ENCODE results near the gene UBAC2. TPM values are rescaled to one million over a fixed set of nuclear protein-coding genes. Genes with fewer than 3 reads are reported as not detected.

UBAC2 gene
- polyA plus RNA-seq, 2 donors, result 63.0 to 70.1 TPM

DNA sequence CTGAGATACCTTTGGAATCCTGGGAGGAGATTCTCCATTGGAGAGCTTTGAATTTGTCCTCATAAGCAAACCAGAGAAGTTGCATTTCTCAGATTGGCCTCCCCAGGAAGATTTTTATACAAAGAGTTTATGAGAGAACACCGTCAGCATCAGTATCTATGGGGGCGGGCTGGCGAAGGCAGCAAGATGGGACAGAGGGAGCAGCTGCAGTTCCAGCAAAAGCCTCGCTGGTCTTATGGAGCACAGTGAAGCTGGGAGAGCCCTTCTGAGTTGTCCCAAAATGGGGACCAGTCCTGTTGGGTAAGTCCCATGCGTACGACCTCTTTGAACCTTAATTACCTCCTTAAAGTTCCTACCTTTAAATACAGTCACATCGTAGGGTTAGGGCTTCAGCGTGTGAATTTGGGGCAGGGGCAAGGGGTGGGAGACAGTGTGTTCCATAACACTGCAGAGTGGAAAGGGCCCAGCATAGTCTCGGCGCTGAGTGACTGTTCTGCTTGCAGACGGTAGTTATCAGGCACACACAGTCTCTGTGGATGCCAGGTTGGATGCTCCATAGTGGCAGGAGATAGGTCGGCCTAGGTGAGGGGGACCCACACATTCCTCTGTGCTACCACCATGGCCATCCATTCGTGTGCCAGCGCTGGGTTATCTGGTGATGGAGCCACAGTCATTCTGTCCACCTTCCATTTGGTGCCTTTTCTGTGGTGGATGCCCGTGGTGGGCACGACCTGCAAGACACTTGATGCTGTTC is 141.5 kb downstream of the UBAC2 start:
- Histone ChIP-seq H3K27me3 (ENCODE audit: control insufficient read depth in 1 of 2, insufficient read depth in 2 of 2, low read length in 2 of 2) (no peaks in the 10 kb centered on the region), H3K27ac (ENCODE audit: low read depth in 2 of 2, low read length in 1 of 2) (no peak overlapping the region), H3K4me1 (ENCODE audit: control insufficient read depth in 2 of 2, insufficient read depth in 2 of 2, low read length in 1 of 2) (peaks cover 0 to 3% of the 10 kb centered on the region in 2 donors), H3K9me3 (ENCODE audit: control insufficient read depth in 2 of 2, insufficient read depth in 1 of 2, low read depth in 1 of 2, low read length in 1 of 2) (no peaks in the 10 kb centered on the region), H3K4me3 (ENCODE audit: low read depth in 1 of 2, low read length in 2 of 2) (no peak overlapping the region), H3K36me3 (ENCODE audit: control insufficient read depth in 2 of 2, insufficient read depth in 2 of 2, low read length in 1 of 2) (peaks cover 6 to 32% of the 10 kb centered on the region in 2 donors)
- WGBS, 2 donors, result 97% methylated on average over 16 of the region's 16 CpGs

DNA sequence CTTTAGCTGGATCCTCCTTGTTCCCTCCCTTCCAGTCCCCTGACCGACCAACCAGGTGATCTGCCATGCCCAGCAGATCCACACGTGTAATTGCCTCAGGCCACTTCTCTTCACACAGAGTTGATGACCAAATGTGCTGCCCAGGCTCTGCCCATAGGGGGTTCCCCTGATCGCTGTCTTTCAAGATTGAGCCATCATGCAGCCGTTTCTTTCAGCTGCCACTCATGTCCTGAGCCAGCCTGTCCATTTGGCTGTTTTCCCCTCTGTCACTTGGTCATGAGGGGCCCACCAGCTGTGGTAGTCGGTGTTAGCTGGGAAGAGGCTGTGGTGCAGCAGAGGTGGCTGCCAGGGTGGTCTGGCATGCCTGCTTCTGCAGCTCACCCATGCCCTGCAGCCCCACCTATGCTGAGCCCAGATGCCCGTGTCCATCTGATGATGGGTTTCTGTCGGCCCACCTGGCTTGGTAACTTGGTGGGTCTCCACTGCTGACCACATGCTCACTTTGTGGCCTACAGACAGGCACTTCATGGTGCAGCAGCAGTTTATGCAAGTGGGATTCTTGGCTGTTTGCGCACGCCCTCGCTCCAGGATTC is 142.2 kb downstream of the UBAC2 start:
- 75 to 89% methylated on average over 10 of the region's 10 CpGs for WGBS, 2 donors
- H3K9me3 ChIP-seq (ENCODE audit: control insufficient read depth in 2 of 2, insufficient read depth in 1 of 2, low read depth in 1 of 2, low read length in 1 of 2), result no peaks in the 10 kb centered on the region
- no peaks in the 10 kb centered on the region for H3K27me3 ChIP-seq (ENCODE audit: control insufficient read depth in 1 of 2, insufficient read depth in 2 of 2, low read length in 2 of 2)
- peaks cover 10 to 34% of the 10 kb centered on the region in 2 donors for H3K36me3 ChIP-seq (ENCODE audit: control insufficient read depth in 2 of 2, insufficient read depth in 2 of 2, low read length in 1 of 2)
- peaks cover 0 to 3% of the 10 kb centered on the region in 2 donors for H3K4me1 ChIP-seq (ENCODE audit: control insufficient read depth in 2 of 2, insufficient read depth in 2 of 2, low read length in 1 of 2)
- no peak overlapping the region for H3K4me3 ChIP-seq (ENCODE audit: low read depth in 1 of 2, low read length in 2 of 2)
- H3K27ac ChIP-seq (ENCODE audit: low read depth in 2 of 2, low read length in 1 of 2), result no peak overlapping the region

DNA sequence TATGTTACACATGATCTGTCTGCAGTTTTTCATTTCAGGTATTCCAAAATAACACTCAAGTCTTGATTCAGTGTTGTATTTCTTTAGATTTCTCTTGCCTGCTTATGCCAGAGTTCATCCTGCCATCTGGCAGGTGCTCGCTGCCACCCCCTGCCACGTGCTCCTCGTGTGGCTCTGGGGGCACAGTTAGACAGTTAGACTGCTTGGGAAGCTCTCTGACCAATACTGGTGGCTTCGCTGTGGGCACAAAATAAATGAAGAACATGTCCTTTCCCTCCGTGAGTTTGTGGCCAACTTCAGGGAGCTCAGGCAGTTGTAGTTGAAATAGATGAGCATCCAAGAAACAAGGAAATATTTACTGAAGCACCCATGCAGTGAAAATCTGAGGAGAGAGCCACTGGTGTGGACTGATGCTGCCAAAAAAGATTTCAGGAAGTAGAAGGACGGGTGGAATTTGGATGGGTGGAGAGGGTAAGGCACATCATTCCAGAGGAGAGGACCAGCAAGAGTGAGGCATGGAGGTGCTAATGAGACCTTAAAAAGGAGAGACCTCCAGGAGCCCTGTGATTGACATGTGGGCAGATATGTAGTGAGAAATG is 144.1 kb downstream of the UBAC2 start:
- WGBS, 2 donors, result 92 to 94% methylated on average over 6 of the region's 6 CpGs
- H3K4me3 ChIP-seq (ENCODE audit: low read depth in 1 of 2, low read length in 2 of 2), result no peak overlapping the region
- no peaks in the 10 kb centered on the region for H3K9me3 ChIP-seq (ENCODE audit: control insufficient read depth in 2 of 2, insufficient read depth in 1 of 2, low read depth in 1 of 2, low read length in 1 of 2)
- no peaks in the 10 kb centered on the region for H3K27me3 ChIP-seq (ENCODE audit: control insufficient read depth in 1 of 2, insufficient read depth in 2 of 2, low read length in 2 of 2)
- H3K36me3 ChIP-seq (ENCODE audit: control insufficient read depth in 2 of 2, insufficient read depth in 2 of 2, low read length in 1 of 2), result peaks cover 12 to 39% of the 10 kb centered on the region in 2 donors
- H3K27ac ChIP-seq (ENCODE audit: low read depth in 2 of 2, low read length in 1 of 2), result no peak overlapping the region
- peaks cover 0 to 3% of the 10 kb centered on the region in 2 donors for H3K4me1 ChIP-seq (ENCODE audit: control insufficient read depth in 2 of 2, insufficient read depth in 2 of 2, low read length in 1 of 2)

DNA sequence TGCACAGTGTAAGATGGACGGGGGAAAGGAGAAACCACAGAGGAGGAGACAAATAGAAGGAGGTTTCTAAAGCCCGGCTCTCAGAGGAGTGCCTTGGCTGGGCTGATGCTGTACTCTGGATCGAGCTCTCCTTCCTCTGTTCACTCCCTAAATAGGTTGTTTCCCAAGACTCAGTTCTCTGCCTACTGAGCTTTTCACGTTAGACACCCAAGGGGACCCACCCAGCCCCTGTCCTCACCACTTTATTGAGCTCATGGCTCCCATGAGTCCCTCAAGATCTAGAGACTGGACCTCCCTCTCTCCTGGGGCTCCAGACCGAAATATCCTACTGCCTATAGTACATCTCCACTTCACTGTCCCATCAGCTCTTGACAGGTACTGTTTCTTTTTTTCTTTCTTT is 144.7 kb downstream of the UBAC2 start:
- H3K9me3 ChIP-seq (ENCODE audit: control insufficient read depth in 2 of 2, insufficient read depth in 1 of 2, low read depth in 1 of 2, low read length in 1 of 2), result no peaks in the 10 kb centered on the region
- no peaks in the 10 kb centered on the region for H3K27me3 ChIP-seq (ENCODE audit: control insufficient read depth in 1 of 2, insufficient read depth in 2 of 2, low read length in 2 of 2)
- no peak overlapping the region for H3K27ac ChIP-seq (ENCODE audit: low read depth in 2 of 2, low read length in 1 of 2)
- no peak overlapping the region for H3K4me3 ChIP-seq (ENCODE audit: low read depth in 1 of 2, low read length in 2 of 2)
- WGBS, 2 donors, result 86 to 91% methylated on average over 5 of the region's 5 CpGs
- peaks cover 0 to 3% of the 10 kb centered on the region in 2 donors for H3K4me1 ChIP-seq (ENCODE audit: control insufficient read depth in 2 of 2, insufficient read depth in 2 of 2, low read length in 1 of 2)
- peaks cover 12 to 36% of the 10 kb centered on the region in 2 donors for H3K36me3 ChIP-seq (ENCODE audit: control insufficient read depth in 2 of 2, insufficient read depth in 2 of 2, low read length in 1 of 2)

DNA sequence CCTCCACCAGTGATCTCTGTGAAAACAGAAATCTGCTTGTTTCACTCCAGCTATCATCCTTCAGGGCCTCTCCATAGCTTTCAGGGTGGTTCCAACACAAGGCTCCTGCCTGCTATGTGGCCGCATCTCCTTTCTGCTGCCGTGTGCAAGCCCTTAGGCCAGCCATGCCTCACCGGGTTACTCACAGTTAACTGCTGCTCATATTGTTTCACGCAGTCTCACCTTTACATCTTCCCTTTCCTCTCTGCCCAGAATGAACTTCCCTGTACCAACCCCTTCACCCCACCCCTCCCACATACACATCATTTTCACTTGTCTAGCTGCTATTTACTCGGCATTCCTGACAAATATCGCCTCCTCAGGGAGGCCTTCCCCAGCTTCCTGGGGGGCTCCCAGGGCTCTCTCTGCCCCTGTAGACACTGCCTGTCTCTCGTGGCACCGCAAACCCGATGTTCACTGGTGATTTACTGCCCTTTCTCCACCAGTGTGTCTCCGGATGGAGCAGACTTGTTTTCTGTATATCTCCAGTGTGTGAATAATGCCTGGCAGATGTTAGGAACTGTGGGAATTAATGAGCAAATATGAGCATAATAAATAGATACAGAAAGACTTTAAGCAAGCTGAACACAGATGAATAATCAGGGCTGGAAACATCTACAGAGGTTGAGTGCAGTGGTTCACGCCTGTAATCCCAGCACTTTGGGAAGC is 145.8 kb downstream of the UBAC2 start:
- peaks cover 9 to 32% of the 10 kb centered on the region in 2 donors for H3K36me3 ChIP-seq (ENCODE audit: control insufficient read depth in 2 of 2, insufficient read depth in 2 of 2, low read length in 1 of 2)
- no peak overlapping the region for H3K4me3 ChIP-seq (ENCODE audit: low read depth in 1 of 2, low read length in 2 of 2)
- 82 to 85% methylated on average over 11 of the region's 11 CpGs for WGBS, 2 donors

DNA sequence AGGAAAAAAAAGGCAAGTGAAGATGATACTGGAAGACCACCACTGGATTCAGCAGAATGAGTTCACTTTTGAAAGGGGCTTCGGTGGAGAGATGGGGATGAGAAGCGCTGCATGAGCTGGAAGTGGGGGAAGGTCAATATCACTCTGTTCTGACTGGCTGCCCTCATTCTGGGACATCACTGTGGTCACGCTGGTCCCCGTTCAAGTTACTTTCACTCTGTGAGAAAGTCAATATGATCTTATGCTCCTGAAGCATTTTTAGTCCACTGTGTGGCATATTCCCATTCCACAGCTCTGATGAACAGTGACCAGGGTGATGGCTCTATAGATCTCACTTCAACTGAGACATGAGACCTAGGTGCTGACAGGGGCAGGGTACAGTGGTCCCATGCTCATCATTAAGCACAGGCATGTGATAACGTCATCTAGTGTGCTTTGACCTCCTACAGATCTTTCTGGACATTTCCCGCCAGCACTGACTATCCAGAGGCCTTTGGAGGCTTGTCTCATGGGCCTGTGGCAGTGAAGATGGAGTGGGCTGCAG is 146.8 kb downstream of the UBAC2 start:
- WGBS, 2 donors, result 93 to 96% methylated on average over 6 of the region's 6 CpGs
- H3K36me3 ChIP-seq (ENCODE audit: control insufficient read depth in 2 of 2, insufficient read depth in 2 of 2, low read length in 1 of 2), result peaks cover 9 to 30% of the 10 kb centered on the region in 2 donors
- H3K27ac ChIP-seq (ENCODE audit: low read depth in 2 of 2, low read length in 1 of 2), result no peak overlapping the region
- no peaks in the 10 kb centered on the region for H3K9me3 ChIP-seq (ENCODE audit: control insufficient read depth in 2 of 2, insufficient read depth in 1 of 2, low read depth in 1 of 2, low read length in 1 of 2)
- H3K27me3 ChIP-seq (ENCODE audit: control insufficient read depth in 1 of 2, insufficient read depth in 2 of 2, low read length in 2 of 2), result no peaks in the 10 kb centered on the region
- H3K4me1 ChIP-seq (ENCODE audit: control insufficient read depth in 2 of 2, insufficient read depth in 2 of 2, low read length in 1 of 2), result peaks cover 0 to under 1% of the 10 kb centered on the region in 2 donors
- H3K4me3 ChIP-seq (ENCODE audit: low read depth in 1 of 2, low read length in 2 of 2), result no peak overlapping the region

More for the DNA sequence above, 145.8 kb downstream of the UBAC2 start:
- Histone ChIP-seq H3K4me1 (ENCODE audit: control insufficient read depth in 2 of 2, insufficient read depth in 2 of 2, low read length in 1 of 2) (peaks cover 0 to 3% of the 10 kb centered on the region in 2 donors), H3K9me3 (ENCODE audit: control insufficient read depth in 2 of 2, insufficient read depth in 1 of 2, low read depth in 1 of 2, low read length in 1 of 2) (no peaks in the 10 kb centered on the region), H3K27me3 (ENCODE audit: control insufficient read depth in 1 of 2, insufficient read depth in 2 of 2, low read length in 2 of 2) (no peaks in the 10 kb centered on the region), H3K27ac (ENCODE audit: low read depth in 2 of 2, low read length in 1 of 2) (no peak overlapping the region)

DNA sequence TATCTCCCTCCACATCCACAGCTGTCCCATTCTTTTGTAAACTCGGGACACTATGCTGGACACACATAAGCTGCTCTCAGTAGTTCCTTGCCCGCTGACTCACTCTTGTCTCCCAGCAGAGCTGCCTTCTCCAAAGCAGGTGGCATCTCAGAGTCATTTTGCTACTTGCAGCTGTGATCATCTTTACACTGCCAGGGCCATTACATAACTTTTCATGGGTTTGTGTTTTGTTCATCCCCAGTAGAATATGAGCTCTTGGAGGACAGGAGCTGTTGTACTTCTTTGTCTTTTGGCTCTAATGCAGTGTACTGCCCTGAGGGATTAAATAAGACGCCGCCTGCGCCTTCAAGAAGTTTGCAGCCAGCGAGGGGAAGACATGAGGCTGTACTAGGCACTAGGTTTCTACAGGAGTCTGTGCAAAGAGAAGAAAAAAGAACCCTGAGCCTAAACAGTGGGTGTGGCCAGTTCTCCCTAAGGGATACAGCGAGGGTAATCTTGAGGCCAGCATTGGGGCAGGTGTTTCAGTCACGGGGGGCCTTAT is 147.3 kb downstream of the UBAC2 start:
- no peaks in the 10 kb centered on the region for H3K9me3 ChIP-seq (ENCODE audit: control insufficient read depth in 2 of 2, insufficient read depth in 1 of 2, low read depth in 1 of 2, low read length in 1 of 2)
- H3K27ac ChIP-seq (ENCODE audit: low read depth in 2 of 2, low read length in 1 of 2), result no peak overlapping the region
- no peaks in the 10 kb centered on the region for H3K4me1 ChIP-seq (ENCODE audit: control insufficient read depth in 2 of 2, insufficient read depth in 2 of 2, low read length in 1 of 2)
- peaks cover 9 to 27% of the 10 kb centered on the region in 2 donors for H3K36me3 ChIP-seq (ENCODE audit: control insufficient read depth in 2 of 2, insufficient read depth in 2 of 2, low read length in 1 of 2)
- H3K4me3 ChIP-seq (ENCODE audit: low read depth in 1 of 2, low read length in 2 of 2), result no peak overlapping the region
- 91 to 93% methylated on average over 8 of the region's 8 CpGs for WGBS, 2 donors
- H3K27me3 ChIP-seq (ENCODE audit: control insufficient read depth in 1 of 2, insufficient read depth in 2 of 2, low read length in 2 of 2), result no peaks in the 10 kb centered on the region

DNA sequence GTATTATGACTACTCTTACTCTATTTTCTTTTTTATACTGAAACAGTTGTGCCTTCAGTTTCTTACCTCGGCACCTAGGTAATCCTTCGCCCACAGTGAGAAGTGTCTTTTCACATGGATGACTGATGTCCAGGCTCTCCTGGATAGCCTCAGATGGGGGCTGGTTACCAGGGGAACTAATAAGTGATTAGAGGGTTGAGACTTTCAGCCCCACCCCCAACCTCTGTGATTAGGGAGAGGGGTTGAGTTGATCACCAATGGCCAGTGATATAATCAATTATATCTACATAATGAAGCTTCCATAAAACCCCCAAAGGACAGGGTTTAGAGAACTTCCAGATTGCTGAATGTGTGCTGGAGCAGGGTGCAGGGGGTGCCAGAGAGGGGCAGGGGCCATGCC is 149.5 kb downstream of the UBAC2 start:
- H3K36me3 ChIP-seq (ENCODE audit: control insufficient read depth in 2 of 2, insufficient read depth in 2 of 2, low read length in 1 of 2), result peaks cover 6 to 26% of the 10 kb centered on the region in 2 donors

DNA sequence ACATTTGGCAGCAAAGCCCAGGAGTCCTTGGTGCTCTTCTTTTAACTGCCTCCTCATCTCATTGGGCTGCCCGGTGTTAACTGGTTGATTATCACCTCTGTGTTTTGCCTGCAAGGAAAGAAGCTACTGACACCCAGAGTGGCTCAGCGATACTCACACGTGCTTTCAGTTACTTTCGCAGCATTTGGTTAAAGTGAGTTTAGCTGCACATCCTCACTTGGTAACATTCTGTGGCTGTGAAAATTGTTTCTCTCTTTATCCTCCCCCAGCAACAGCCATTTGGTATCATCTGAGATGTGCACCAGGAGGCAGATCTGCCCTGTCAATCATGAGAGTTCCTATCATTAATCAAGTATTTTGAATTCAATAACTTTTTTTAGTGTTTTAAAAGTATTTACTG is 151.1 kb downstream of the UBAC2 start:
- WGBS, 2 donors, result 68 to 70% methylated on average over 4 of the region's 4 CpGs
- Histone ChIP-seq H3K4me3 (ENCODE audit: low read depth in 1 of 2, low read length in 2 of 2) (no peak overlapping the region), H3K9me3 (ENCODE audit: control insufficient read depth in 2 of 2, insufficient read depth in 1 of 2, low read depth in 1 of 2, low read length in 1 of 2) (no peaks in the 10 kb centered on the region), H3K4me1 (ENCODE audit: control insufficient read depth in 2 of 2, insufficient read depth in 2 of 2, low read length in 1 of 2) (peaks cover 5 to 17% of the 10 kb centered on the region in 2 donors), H3K36me3 (ENCODE audit: control insufficient read depth in 2 of 2, insufficient read depth in 2 of 2, low read length in 1 of 2) (peaks cover 6 to 24% of the 10 kb centered on the region in 2 donors), H3K27me3 (ENCODE audit: control insufficient read depth in 1 of 2, insufficient read depth in 2 of 2, low read length in 2 of 2) (no peaks in the 10 kb centered on the region), H3K27ac (ENCODE audit: low read depth in 2 of 2, low read length in 1 of 2) (no peak overlapping the region)

More for the DNA sequence above, 149.5 kb downstream of the UBAC2 start:
- Histone ChIP-seq H3K4me1 (ENCODE audit: control insufficient read depth in 2 of 2, insufficient read depth in 2 of 2, low read length in 1 of 2) (peaks cover 5 to 8% of the 10 kb centered on the region in 2 donors), H3K27ac (ENCODE audit: low read depth in 2 of 2, low read length in 1 of 2) (no peak overlapping the region), H3K27me3 (ENCODE audit: control insufficient read depth in 1 of 2, insufficient read depth in 2 of 2, low read length in 2 of 2) (no peaks in the 10 kb centered on the region), H3K4me3 (ENCODE audit: low read depth in 1 of 2, low read length in 2 of 2) (no peak overlapping the region), H3K9me3 (ENCODE audit: control insufficient read depth in 2 of 2, insufficient read depth in 1 of 2, low read depth in 1 of 2, low read length in 1 of 2) (no peaks in the 10 kb centered on the region)
- 98 to 99% methylated on average over 2 of the region's 2 CpGs for WGBS, 2 donors
